Stimulated activated CD4-positive, alpha-beta T cell treated with anti-CD3 and anti-CD28 coated beads, TNF-alpha, amount 100 ng/mL, for 1 hour (primary cell): ENCODE data around the gene GBP3.
"Not testable (repeated sequence)": the region's sequence is repeated elsewhere in the genome, so short reads cannot be mapped to it uniquely, and the experiment has no call there.

Source experiments
- DNase-seq, 3 donors: peaks; one replicate each; pipeline ENCODE4 v3.0.0-alpha.2; 2020; ENCODE audit warnings: low read depth in 3 of 3, low spot score in 1 of 3

Gene GBP3

GRCh38 chr1:89041119-89041641 lies 18.5 kb upstream of the GBP3 start:
- no peak for DNase-seq

- no peak for DNase-seq
These were observed 17.6 kb upstream of the GBP3 start for GRCh38 chr1:89040315-89040626.

- DNase-seq: no peak
These were observed 14.5 kb upstream of the GBP3 start for GRCh38 chr1:89037186-89037585.

GRCh38 chr1:89035080-89035479 lies 12.4 kb upstream of the GBP3 start:
- no peak for DNase-seq

- not testable (repeated sequence) for DNase-seq
These were observed 11.3 kb upstream of the GBP3 start for GRCh38 chr1:89034004-89034403.

GRCh38 chr1:89029051-89029450 lies 6.4 kb upstream of the GBP3 start:
- DNase-seq: not testable (repeated sequence)

- DNase-seq: no peak
These were observed 3.3 kb upstream of the GBP3 start for GRCh38 chr1:89025928-89026327.

- no peak for DNase-seq
These were observed 360 bp upstream of the GBP3 start for GRCh38 chr1:89023026-89023425.

GRCh38 chr1:89018318-89018717 lies 4.3 kb downstream of the GBP3 start:
- DNase-seq: not testable (repeated sequence)

- DNase-seq: no peak
These were observed 14.2 kb downstream of the GBP3 start for GRCh38 chr1:89008511-89008910.

GRCh38 chr1:89005286-89006151 lies 17.1 kb downstream of the GBP3 start:
- no peak for DNase-seq

GRCh38 chr1:89002176-89002575 lies 20.5 kb downstream of the GBP3 start:
- not testable (repeated sequence) for DNase-seq

GRCh38 chr1:89001510-89001909 lies 21.2 kb downstream of the GBP3 start:
- no peak for DNase-seq

GRCh38 chr1:88998716-88999115 lies 23.9 kb downstream of the GBP3 start:
- no peak for DNase-seq

GRCh38 chr1:88990426-88990825 lies 32.2 kb downstream of the GBP3 start:
- no peak for DNase-seq

- DNase-seq: no peak
These were observed 37.0 kb downstream of the GBP3 start for GRCh38 chr1:88985692-88986091.

GRCh38 chr1:88985032-88985431 lies 37.6 kb downstream of the GBP3 start:
- no peak for DNase-seq

GRCh38 chr1:88984569-88984968 lies 38.1 kb downstream of the GBP3 start:
- no peak for DNase-seq

- DNase-seq: no peak
These were observed 38.7 kb downstream of the GBP3 start for GRCh38 chr1:88983791-88984559.

GRCh38 chr1:88982055-88982454 lies 40.6 kb downstream of the GBP3 start:
- DNase-seq: no peak

- not testable (repeated sequence) for DNase-seq
These were observed 41.2 kb downstream of the GBP3 start for GRCh38 chr1:88981506-88981905.

- no peak for DNase-seq
These were observed 41.8 kb downstream of the GBP3 start for GRCh38 chr1:88980870-88981269.
